ENCODE results near the gene SLC25A10. TPM values are rescaled to one million over a fixed set of nuclear protein-coding genes. Genes with fewer than 3 reads are reported as not detected.

SLC25A10 gene
- total RNA-seq, 4 donors from 2014 or later: 5.6 to 11.3 (median 7.6) TPM; not detected in 1

DNA sequence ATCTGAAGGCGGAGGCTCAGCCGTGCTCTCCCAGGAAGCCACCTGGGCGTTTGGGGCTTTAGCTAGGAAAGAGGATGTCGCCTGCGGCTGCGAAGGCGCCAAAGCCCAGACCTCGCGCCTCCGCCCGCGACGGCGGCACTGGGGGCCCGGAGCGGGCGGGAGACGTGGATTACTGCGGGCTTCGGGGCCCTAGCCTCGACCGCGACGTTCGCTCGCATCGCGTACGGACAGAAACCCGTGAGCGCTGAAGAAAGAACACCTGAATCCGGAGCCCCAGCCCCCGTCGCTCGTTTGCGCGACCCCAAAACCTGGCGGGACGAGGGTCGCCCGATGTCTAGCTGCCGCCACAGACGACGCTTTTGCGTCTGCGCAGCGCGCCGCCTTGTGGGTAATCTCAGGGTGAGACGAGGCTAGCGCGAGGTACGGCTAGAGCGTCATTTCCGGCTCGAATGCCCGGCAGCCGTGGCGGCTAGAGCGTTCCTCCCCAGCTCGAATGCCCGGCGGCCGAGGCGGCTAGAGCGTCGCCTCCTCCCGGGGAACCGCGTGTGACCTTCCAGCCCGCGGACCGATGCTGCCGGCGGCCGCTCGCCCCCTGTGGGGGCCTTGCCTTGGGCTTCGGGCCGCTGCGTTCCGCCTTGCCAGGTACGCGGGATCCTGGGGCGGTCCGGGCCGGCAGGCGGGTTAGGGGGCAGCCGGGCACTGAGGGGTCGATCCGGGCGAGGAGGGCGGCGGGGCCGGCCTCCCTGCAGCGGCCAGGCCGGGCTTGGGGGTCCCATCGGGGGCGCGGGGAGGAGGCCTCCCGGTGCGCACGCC lies 8.9 kb upstream of the SLC25A10 start, which contains the start of gene MRPL12:
Gene MRPL12 (plus strand): TSS at position 434 of the 813 bp plus-strand sequence. CDS start 135 bp downstream, at position 569.
- TF ChIP-seq POLR2A (IDR thresholded peaks at IDR 0.05): peak; percentile 68 to 89
- TF ChIP-seq, protein P1, sequence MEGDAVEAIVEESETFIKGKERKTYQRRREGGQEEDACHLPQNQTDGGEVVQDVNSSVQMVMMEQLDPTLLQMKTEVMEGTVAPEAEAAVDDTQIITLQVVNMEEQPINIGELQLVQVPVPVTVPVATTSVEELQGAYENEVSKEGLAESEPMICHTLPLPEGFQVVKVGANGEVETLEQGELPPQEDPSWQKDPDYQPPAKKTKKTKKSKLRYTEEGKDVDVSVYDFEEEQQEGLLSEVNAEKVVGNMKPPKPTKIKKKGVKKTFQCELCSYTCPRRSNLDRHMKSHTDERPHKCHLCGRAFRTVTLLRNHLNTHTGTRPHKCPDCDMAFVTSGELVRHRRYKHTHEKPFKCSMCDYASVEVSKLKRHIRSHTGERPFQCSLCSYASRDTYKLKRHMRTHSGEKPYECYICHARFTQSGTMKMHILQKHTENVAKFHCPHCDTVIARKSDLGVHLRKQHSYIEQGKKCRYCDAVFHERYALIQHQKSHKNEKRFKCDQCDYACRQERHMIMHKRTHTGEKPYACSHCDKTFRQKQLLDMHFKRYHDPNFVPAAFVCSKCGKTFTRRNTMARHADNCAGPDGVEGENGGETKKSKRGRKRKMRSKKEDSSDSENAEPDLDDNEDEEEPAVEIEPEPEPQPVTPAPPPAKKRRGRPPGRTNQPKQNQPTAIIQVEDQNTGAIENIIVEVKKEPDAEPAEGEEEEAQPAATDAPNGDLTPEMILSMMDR (IDR thresholded peaks at IDR 0.05): peak in 2 of 4 experiments; percentile 44
- peak; percentile 89 to 92 for DNase-seq
- Histone ChIP-seq H3K4me3 (peak within 1 kb of the TSS; percentile 66 to 99), H3K36me3 (no peaks in the 10 kb centered on the region), H3K4me1 (peaks cover 0 to 20% of the 10 kb centered on the region in 2 donors), H3K27me3 (no peaks in the 10 kb centered on the region), H3K27ac (peak within 1 kb of the TSS; percentile 82 to 92), H3K9me3 (no peaks in the 10 kb centered on the region)
- intact Hi-C loops (cut with DNase I; ENCODE audit: low total_unique reads): no loop called here

DNA sequence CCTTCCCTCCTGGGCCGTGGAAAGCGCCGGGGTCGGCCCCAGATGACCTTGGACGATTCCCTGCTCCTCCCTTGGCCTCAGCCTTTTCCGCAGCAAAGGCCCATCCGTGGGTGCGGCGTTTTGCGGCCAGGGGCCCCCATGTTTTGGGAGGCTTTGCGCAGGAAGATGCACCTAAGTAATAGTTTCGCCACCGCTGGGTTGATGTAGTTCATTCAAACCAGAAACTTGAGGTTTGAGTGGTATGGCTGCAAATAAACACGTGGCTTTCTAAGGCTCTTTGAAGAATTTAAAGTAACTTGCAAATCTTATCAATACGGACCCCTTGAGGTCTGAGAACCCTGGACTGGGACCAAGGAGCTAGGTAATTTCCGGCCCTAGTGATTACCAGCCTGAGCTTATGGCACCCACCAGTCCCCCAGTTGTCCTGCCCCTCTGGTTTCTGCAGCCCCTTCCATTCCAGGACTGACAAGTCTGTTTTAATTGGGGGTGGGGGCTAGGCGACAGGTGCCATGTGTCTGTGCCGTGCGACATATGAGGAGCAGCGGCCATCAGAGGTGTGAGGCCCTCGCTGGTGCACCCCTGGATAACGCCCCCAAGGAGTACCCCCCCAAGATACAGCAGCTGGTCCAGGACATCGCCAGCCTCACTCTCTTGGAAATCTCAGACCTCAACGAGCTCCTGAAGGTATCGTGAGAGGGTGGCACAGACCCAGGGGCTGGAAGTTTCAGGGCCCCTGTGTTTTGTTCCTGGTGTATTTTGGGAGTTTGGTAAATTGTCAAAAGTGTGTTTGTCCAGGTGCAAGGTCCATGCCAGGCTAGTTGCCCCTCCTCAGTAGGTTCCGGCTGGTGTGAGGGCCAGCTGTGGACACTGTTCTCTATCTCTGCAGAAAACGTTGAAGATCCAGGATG lies 8.1 kb upstream of the SLC25A10 start:
- Histone ChIP-seq H3K9me3 (no peaks in the 10 kb centered on the region), H3K36me3 (no peaks in the 10 kb centered on the region), H3K4me3 (peak overlapping the region; percentile 66 to 99), H3K4me1 (peaks cover 0 to 20% of the 10 kb centered on the region in 2 donors), H3K27me3 (no peaks in the 10 kb centered on the region), H3K27ac (peak overlapping the region; percentile 82 to 92)
- intact Hi-C loops (cut with DNase I; ENCODE audit: low total_unique reads): no loop called here
- TF ChIP-seq, protein P1 (IDR thresholded peaks at IDR 0.05): no peak
- TF ChIP-seq POLR2A (IDR thresholded peaks at IDR 0.05): no peak
- DNase-seq: no peak

DNA sequence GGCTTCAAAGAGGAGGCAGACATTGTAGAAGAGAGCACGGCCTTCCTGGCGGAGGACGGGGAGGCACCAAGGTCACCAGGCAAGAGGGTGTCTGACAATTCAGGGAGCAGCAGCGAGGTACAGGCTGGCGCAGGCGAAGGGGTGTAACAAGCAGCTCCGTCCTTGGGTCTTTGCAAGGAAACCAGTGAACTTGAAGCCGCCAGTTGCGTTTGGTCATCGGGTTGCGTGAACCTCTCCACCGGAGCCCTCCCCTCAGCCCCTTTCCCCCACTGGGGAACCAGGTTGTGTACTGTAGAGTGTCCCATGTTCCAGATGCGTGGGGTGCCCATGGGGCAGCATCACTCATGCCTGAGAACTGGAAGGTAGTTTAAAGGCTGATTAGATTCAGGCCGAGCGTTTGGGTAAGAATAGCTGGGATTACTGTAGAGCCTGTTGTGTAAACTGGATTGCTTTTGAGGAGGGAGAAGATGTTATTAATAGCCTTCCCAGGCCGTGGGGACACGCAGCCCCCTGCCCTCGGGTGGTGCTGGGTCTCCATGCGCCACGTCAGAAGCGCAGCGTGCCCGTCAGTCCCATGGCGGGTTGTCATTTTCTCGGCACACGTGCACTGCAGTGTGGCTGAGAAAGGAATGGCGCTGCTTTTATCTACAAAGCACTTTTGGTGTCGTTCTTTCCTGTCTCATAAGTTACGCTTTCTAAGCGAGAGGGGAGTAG lies 6.4 kb upstream of the SLC25A10 start:
- intact Hi-C loops (cut with DNase I; ENCODE audit: low total_unique reads): no loop called here
- Histone ChIP-seq H3K9me3 (no peaks in the 10 kb centered on the region), H3K27me3 (no peaks in the 10 kb centered on the region), H3K4me3 (no peak overlapping the region), H3K4me1 (peaks cover 0 to 22% of the 10 kb centered on the region in 2 donors), H3K36me3 (no peaks in the 10 kb centered on the region), H3K27ac (no peak overlapping the region)
- TF ChIP-seq POLR2A (IDR thresholded peaks at IDR 0.05): no peak
- no peak for DNase-seq

DNA sequence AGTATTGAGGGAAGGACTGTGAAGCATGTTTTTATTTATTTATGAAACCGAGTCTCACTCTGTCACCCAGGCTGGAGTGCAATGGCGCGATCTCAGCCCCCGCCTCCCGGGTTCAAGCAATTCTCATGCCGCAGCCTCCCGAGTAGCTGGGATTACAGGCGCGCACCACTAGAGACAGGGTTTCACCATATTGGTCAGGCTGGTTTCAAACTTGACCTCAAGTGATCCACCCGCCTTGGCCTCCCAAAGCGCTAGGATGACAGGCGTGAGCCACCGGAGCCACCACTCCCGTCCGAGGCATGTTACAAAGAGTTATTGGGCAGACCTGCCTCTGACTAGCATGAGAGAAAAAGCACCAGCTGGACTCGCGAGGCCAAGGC lies 5.9 kb upstream of the SLC25A10 start:
- no peak overlapping the region for H3K4me3 ChIP-seq
- H3K4me1 ChIP-seq: peaks cover 0 to 22% of the 10 kb centered on the region in 2 donors
- H3K27me3 ChIP-seq: no peaks in the 10 kb centered on the region
- TF ChIP-seq, protein P1 (IDR thresholded peaks at IDR 0.05): no peak
- no peak for TF ChIP-seq POLR2A (IDR thresholded peaks at IDR 0.05)
- H3K9me3 ChIP-seq: no peaks in the 10 kb centered on the region
- H3K36me3 ChIP-seq: no peaks in the 10 kb centered on the region
- DNase-seq: no peak
- intact Hi-C loops (cut with DNase I; ENCODE audit: low total_unique reads): no loop called here
- no peak overlapping the region for H3K27ac ChIP-seq
